T-helper 1 cell (primary cell): ENCODE data around the gene SLC18A2.
"Not testable (repeated sequence)": the region's sequence is repeated elsewhere in the genome, so short reads cannot be mapped to it uniquely, and the experiment has no call there.

Experiments used
- DNase-seq, 5 donors: peaks; one replicate each; pipeline ENCODE4 v3.0.0-alpha.2; 2012 to 2020

The SLC18A2 gene

DNA sequence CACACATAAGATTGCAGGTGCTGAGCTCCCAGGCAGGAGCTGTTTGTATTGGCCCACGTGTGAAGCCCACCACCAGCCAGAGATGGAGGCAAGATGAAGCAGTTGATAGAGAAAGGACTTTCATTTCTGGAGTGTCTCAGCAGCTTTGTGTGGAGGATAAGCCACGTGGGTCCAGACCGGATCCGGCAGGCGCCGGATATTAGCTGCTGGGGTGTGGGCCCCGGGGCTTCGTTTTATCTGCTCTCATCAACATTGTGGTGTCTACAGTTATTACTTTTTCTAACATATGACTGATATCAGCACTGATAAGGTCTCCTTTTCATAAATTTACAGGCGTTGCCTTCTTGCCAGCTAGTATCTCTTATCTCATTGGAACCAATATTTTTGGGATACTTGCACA, 25.5 kb downstream of the SLC18A2 start:
- DNase-seq = no peak

DNA sequence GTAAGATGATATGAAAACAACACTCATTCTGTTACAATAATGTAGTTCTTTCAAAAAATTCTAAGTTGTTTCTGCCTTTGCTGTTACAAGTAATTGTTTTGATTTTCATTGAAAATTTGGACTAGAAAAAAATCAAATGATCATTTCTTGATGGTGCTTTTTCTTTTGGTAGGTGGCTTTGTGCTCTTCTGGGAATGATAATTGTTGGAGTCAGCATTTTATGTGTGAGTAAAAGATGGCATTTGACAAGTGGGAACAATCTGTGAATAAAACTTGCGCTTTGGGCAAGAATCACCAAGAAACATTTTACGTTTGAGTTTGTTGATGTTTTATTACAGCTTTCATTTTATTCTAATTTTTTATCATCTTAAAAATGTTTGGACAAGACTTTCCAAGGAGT, 25.9 kb downstream of the SLC18A2 start:
- no peak for DNase-seq

DNA sequence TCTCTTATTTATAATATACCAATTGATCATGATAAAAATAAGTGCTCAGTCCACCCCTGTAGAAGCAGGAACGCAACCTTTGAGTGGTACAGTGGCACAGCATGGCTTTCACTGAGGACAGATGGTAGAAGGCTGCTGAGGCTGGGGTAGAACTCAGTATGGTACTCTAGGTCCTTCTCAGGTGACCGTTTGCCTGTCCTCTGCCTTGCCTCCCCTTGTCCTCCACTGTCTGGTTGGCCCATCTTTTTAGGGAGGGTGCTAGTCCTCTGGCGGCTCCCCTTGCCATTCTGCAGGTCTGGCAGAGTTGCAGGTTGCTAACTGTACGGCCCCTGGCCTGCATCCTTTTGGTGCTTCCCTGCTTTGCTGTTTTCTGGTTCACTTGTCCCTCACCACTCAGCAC, 27.3 kb downstream of the SLC18A2 start:
- no peak for DNase-seq

DNA sequence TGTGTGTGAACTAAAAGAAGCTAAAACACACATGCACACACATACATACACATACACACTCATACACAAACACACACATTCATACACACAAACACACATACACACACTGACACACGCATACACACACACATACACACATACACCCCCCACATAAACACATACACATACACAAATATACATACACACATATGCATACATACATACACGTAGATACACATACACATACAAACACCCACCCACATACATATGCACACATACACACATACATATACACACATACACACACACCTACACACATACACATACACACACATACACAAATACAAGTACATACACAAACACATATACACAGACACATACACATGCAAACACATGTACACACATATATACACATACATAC, 28.0 kb downstream of the SLC18A2 start:
- no peak for DNase-seq

DNA sequence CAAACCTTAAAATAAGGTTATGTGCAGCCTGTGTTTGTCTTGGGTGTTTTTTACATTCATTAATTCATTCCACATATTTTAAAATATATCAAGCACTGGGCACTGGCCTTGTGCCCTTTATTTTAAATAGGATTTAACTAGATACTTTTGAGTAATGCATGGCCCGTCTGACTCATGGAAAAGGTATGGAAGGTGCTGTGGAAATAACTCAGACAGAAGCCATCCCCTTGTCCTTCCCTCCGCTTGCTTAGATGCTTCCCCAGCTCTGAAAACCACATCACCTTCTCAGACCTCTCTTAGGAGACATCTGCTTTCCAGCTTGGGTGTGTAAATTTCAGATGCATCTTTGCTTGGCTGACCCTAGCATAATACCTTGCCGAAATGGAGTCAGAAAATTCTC, 30.5 kb downstream of the SLC18A2 start:
- no peak for DNase-seq

DNA sequence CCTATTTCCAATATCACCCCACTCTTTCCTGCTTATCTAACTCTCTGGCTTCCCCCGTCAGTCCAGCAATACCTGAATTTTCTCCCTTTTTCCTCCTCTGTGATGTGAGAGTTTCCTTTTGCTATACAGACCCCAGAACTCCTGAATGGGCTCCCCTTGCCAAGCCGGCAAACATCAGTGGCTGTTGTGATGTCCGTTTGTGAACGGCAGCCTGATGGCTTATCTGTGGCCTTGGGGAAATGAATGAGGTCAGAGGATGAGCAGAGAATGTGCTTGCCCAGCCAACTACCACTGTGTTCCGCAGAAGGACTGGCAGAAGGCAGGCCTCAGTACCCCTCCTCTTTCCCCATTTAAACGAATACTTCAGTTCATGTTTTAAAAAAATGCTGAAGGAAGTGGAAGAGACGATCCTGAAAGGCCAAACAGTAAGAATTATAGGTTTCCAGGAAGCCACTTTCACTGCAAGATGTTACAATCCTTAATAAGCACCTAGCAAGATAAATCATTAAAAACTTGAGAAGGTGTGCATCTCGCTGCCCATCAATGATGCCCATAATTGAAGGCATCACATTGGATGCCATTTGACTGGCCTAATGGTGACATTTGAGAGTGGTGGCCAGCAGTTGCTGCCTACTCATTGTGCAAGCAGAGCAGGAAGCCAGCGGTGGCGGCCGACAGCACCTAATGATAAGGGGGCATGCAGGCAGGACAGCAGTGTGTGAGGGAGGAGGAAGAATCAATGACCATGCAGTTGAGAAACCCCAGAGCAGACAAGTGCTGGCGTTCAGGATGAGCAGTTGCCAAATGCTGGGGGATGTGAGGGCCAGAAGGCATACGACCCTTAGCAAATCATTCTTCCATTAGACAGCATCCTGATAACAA, 31.5 kb downstream of the SLC18A2 start:
- no peak for DNase-seq

DNA sequence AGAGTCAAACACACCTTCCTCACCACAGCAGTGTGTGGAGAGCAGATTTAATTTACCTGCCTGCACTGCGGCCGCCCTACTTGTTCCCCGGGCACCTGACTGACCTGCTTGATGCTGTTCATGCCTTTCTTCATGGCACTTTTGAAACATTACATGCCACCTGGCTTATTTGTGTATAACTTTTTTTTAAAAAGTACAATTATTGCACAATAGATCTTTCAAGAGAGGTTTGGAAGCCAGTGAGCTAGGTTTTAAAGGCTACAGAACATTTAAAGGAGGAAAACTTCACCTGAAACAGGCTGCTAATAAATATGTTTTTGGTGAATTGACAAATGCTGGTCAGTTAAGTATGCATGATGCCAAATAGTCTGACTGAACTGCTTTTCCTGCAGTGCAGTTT, 33.1 kb downstream of the SLC18A2 start:
- DNase-seq = no peak

DNA sequence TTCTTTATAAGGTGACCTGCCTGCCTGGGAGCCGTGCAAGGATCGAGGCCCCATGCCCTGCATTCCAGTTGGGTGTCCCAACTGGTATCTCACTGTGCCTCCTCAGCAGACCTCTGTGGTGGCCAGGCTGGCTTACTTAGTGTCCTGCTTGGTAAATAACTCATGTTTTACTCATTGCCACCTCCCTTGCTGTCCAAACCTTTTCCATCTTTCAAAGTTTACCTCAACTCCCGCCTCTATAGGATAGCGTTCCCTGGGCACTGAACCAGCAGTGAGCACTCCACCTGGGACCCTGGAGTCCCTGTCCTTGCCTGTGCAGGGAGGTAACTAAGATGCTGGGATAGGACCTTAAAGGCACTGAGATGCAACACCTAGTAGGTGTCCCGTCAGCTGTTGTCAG, 33.6 kb downstream of the SLC18A2 start:
- DNase-seq = no peak

DNA sequence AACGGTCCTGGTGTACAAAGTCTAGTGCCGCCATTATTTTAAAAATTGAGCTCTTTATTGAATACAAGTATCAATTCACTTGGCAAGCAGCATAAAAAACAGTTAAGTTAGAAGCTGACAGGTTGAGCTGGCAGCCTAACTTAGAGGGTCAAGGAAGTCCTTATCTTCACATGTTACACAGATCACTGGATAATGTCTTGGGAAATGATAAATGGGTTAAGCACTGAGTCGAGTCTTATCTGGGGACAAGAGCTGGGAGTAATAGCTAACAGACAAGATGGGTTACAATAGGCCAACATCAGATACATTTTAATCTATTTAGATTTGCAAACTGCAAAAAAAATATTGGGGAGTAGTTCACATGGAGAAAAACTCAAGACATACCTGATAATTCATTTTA, 34.2 kb downstream of the SLC18A2 start:
- no peak for DNase-seq

DNA sequence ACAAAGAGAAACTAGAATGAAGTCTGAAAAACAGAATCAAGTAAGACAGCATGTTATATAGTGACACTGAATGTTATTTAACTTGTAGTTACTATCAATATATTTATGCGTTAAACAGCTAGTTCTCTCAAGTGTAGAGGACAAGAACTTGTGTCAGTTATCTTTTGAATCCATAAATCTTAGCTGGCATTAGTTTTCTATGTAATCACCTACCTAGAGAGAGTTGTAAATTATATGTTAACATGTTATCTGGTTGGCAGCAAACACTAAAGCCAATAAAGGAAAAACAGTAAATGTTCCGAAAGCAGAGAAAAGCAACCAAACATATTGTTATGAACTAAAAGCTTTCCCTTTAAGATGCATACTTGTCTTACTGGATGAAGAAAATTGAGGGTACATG, 36.8 kb downstream of the SLC18A2 start:
- DNase-seq = no peak

DNA sequence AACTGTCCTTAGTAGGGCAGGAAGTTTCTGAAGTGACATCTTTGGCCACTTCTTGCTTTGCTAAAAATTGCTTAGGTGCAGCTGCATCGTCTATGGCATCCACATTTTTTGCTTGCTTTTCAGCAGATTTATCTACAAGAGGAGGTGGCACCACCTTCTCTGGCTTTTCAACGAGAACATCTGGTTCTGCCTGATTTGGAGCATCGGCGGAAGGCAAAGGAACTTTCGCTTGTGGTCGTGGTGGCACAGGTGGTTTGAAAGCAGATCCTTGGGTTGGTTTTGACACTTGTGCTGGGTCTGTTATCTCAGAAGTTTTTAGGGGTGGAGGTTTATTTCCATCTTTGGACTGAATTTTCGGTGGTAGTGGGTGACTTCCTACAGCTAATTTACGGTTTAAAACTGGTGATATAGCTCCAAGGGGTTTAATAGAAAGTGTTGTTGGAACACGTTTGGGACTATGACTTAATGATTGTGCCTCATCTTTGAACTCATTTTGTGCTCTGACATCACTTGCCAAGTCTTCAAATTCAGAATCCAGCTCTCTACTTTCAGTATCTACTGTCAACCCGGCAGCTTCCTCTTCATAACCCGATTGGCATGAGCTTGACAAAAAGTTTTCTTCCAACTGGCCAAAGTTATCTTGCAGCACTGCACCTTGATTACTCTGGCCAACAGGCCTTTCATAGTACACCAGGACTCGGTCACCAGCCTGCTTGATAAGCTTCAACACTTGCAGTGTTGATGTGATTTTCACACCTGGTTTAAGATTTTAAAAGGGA, 44.0 kb downstream of the SLC18A2 start:
- no peak for DNase-seq

DNA sequence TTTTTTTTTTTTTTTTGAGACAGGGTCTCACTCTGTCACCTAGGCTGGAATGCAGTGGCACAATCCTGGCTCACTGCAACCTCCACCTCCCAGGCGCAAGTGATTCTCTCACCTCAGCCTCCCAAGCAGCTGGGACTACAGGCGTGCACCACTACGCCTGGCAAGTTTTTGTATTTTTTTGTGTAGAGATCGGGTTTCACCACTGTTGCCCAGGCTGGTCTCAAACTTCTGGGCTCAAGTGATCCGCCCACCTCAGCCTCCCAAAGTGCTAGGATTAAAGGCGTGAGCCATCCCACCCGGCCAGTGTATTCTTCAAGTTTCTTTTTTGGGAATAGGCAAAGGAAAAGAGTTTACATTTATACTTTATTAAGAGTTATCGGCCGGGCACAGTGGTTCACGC, 50.0 kb downstream of the SLC18A2 start:
- not testable (repeated sequence) for DNase-seq

DNA sequence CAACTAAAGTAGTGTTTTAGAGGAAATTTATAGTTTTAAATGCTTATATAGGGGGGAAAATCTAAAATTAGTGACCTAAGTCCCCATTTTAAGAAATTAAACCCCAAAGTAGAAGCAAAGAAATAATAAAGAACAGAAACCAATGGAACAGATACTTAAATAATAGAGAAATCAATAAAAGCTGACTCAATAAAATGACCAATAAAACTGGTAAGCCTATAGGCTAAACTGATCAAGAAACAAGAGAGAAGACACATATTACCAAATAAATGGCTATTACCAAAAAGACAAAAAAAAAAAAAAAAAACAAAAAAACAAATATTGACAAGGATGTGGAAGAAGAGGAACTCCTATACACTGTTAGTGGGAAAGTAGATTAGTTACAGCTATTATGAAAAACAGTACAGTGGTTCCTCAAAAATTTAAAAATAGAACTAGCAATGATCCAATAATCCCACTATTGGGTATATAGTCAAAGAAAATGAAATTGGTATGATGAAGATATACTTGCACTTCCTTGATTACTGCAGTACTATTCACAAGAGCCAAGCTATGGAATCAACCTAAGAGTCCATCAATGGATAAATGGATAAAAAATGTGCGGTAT, 53.2 kb downstream of the SLC18A2 start:
- DNase-seq = no peak

DNA sequence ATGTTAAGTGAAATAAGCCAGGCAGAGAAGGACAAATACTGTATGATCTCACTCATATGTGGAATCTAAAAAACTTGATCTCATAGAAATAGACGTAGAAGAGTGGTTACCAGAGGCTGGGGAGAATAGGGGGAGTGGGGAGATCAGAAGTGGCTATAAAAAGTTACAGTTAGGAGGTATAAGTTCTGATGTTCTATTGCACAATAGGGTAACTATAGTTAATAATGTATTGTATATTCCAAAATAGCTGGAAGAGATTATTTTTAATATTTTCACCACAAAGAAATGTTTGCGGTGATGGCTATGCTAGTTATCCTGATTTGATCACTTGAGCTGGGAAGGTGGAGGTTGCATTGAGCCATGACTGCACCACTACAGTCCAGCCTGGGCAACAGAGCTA, 53.8 kb downstream of the SLC18A2 start:
- no peak for DNase-seq

DNA sequence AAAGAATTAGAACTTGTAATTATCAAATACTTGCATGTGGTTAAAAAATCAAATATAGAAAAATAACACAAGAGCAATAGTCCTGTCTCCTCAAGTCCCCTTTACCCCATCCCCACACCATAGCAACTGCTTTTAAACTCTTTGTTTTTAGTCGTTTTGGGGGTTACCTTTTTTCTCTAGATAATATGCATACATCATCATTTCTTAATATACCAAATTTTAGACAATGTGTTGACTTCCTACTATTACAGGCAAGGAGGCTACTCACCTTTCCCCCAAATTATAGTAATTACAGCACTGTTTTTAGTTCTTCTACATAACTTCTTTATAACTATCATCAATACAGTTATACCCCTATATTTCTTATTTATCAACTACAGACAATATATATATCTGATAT, 57.3 kb downstream of the SLC18A2 start:
- DNase-seq = no peak

DNA sequence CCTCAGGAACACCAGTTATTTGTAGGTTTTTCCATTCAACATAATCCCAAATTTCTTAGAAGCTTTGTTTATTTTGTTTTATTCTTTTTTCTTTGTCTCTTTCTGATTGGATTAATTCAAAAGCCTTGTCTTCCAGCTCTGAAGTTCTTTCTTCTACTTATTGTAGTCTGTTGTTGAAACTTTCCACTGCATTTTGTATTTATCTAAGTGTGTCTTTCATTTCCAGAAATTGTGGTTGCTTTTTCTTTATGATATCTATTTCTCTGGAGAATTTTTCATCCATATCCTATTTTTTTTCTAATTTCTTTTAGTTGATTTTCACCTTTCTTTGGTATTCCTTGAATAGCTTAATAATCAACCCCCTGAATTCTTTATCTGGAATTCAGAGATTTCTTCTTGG, 58.5 kb downstream of the SLC18A2 start:
- DNase-seq = no peak

DNA sequence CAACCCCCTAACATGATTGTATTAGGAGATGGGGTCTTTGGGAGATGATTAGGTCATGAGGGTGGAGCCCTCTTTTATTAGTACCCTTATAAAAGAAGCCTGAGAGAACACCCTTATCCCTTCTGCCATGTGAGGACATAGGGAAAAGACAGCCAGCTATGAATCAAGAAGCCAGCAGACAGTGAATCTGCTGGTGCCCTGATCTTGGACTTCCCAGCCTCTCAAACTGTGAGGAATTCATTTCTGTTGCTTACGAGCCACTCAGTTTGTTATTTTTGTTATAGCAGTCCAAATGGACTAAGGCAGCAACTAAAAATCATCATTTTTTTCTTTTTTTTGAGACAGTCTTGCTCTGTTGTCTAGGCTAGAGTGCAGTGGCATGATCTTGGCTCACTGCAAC, 59.8 kb downstream of the SLC18A2 start:
- no peak for DNase-seq

DNA sequence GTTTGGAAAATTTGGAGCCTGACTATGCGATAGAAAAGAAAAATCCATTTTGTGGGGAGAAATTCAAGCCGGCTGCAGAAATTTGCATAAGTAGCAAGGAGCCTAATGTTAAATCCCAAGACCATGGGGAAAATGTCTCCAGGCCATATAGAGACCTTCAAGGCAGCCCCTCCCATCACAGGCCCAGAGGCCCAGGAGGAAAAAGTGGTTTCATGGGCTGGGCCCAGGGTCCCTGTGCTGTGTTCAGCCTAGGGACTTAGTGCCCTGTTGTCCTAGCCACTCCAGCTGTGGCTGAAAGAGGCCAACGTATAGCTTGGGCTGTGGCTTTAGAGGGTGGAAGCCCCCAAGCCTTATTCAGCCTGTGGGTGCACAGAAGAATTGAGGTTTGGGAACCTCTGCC, 62.5 kb downstream of the SLC18A2 start:
- DNase-seq = not testable (repeated sequence)

DNA sequence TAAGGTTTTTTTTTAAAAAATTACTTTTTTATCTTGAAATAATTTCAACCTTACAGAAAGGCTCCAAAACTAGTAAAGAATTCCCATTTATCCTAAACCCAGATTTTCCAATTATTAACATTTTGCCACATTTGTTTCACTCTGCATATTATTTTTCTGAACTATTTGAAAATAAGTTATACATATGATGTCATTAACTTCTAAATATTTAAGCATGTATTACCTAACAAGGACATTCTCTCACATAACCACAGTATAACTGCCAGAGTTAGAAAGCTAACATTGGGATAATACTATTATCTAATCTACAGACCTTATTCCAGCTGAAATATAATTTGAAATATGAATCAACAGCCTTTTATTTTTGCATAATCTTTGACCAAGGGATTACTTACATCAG, 65.8 kb downstream of the SLC18A2 start:
- no peak for DNase-seq

DNA sequence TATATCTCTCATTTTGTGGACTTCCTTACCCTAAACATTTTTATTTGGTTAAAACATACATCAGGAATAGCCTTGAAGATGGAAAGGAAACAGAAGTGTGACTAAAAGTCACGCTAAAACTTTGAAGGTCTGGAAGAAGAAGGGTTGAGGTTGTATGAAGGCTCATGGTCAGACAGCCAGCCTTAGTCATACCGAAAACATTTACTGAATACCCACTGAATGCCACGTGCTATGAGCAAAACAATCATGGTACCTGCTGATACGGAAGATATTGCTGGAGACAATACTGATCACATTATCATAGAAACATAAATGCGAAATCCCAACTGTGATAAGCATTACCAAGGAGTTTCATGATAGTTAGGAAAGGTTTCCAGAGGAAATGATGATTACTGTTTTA, 70.3 kb downstream of the SLC18A2 start:
- DNase-seq = no peak

DNA sequence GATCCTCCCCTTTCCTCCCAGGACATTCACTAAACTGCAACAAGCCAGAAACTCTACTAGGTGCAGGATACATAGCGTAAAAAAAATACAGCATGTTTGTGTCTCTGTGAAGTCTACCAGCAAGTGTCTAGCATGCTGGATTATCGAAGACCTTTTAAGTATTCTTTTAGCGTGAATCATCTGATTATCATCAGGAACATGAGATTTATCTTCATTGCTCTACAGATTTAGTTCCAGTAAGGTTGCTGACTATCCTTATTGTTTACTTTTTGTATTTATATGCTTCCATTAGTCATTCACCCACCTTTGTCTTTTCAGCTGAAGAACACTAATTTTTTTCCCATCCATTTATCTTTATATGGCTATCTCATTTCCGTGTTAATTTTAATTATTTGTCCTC, 71.5 kb downstream of the SLC18A2 start:
- no peak for DNase-seq

DNA sequence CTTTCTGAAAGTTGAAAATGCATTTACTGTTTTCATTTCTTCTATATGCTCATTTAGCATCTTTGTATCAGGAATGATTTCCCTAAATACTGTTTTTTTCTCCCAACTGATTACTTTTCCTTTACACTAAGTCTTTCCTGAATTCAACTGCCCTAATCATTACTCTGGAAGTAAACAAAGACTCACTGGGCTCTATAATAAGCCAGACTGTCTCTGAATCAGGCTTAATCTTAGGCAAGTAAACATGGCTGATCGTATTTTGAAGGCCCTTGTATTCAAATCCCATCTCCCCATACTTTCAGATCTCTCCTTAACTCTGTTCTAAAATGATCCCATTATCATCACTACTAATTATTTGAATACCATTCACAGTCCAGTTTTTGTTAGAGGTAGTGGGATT, 72.7 kb downstream of the SLC18A2 start:
- no peak for DNase-seq

DNA sequence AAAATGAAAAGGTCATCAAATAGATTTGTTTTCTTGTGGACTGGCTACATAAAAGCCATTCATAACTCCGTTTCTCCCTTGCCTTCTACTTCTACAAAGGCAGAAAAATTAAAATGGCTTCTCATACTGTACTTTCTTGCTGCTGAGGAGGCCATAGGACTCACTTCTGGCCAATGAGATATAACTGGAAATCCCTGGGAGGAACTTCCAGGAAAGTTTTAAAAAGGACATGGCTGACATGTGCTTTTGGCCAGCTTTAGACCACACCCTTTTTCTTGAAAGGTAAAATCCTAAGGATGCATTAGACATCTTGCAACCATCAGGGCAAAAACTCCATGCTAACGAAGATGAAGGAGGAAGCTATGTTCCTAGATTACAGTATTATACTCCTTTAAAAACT, 75.8 kb downstream of the SLC18A2 start:
- no peak for DNase-seq

DNA sequence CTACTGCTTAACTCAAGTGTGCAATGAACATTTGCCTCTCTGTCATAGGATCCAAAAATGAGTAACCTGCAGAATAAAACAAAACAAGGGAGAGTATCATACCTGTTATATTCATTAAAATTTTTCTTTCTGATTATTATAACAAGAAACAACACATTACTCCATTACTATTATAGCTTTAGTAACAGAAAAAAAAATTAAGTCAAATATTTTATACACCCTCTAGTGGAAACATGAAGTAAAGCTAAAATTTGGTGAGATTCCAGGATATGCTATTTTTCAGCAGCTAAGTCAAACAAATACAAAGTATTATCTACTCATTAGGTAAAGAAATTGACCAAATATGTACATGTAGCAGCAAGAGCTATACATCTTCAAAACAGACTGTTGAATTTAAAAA, 78.0 kb downstream of the SLC18A2 start:
- DNase-seq = no peak
